VCaP (cell line): ENCODE data around the gene SEPTIN10.
"Not testable (repeated sequence)": the region's sequence is repeated elsewhere in the genome, so short reads cannot be mapped to it uniquely, and the experiment has no call there.

ENCODE experiments used
- H3K27ac ChIP-seq: fragments of 450-650 bp; 2 replicates; pipeline ENCODE4 v1.5.1; 2017
- CTCF ChIP-seq: fragments of 450-650 bp; conservative IDR thresholded peaks from 2 replicates; pipeline ENCODE4 v1.5.1; 2017; ENCODE audit warnings: mild to moderate bottlenecking, moderate library complexity

The SEPTIN10 gene

DNA sequence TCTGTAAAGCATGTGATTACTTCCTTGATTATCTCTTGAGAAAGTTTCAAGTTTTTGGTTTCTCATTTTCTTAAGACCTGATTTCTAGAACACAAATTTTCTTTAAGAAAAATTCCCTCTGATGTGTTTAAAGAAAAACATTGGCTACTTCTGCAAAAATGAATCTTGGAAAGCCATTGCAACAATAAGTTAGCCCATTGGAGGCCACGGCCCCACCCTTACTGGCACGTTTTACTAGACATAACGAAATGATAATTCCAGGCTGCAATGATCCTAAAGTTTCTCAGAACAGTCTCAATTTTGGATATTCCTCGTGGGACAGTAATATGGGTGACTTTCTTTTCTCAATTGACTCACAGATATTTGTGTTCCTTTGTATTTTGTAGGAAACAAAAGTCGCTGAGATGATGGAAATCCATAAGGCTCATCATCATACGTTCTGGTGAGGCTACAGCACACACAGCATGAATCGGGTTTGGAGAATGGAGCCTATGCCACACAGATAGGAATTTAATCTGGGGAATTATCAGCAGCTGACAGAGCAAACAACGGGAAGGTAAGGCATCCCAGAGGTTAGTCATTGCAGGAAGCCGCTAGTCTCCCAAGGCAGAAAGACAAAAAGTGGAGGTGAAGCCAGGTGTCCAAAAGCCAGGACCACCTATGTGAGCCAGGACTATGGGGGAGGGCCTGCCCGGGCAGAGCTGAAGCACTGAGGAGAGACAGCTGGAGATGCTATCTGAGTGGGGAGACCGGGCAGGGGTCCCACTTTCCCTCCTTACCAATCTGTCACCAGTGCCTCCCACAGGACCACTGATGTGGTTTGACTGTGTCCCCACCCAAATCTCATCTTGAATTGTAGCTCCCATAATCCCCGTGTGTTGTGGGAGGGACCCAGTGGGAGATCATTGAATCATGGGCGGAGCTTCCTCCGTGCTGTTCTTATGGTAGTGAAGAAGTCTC, 36.2 kb upstream of the SEPTIN10 start:
- TF ChIP-seq CTCF: no peak
- no peak overlapping the region for H3K27ac ChIP-seq

DNA sequence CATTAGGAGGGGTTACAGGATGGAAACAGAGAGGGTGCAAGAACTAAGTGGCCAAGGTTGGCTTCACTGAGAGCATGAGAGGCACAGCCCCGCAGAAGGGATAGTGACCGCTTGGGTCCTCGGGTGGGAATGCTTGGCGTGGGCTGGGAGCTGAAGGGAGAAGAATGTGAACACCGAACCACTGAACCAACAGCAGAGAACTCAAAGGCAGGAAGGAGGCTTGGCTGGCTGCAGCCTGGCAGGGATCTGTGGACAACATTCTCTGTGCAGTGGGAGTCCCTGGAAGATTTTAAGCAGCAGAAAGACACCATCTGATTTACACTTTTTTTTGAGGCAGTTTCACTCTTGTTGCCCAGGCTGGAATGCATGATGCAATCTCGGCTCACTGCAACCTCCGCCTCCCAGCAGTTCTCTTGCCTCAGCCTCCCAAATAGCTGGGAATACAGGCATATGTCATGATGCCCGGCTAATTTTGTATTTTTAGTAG, 34.3 kb upstream of the SEPTIN10 start:
- no peak for TF ChIP-seq CTCF
- no peak overlapping the region for H3K27ac ChIP-seq

DNA sequence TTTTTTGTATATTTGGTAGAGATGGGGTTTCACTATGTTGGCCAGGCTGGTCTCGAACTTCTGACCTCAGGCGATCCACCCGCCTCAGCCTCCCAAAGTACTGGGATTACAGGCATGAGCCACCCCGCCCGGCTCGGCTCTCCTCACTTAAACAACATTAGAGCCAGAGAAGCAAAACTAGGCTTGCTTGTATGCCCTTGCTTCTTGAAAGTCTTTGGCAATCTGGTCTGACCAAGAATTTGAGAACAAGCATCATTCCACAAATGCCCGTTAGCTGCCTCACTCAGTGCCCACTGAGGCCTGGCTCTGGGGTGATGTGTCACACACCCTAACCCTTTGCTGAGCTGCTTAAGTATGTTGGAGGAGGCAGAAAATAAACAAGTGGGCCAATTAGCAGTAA, 33.9 kb upstream of the SEPTIN10 start:
- H3K27ac ChIP-seq: no peak overlapping the region
- TF ChIP-seq CTCF: no peak

- TF ChIP-seq CTCF: no peak
- H3K27ac ChIP-seq: no peak overlapping the region
Measured at GRCh38 chr2:109646961-109647360, 33.2 kb upstream of the SEPTIN10 start.

DNA sequence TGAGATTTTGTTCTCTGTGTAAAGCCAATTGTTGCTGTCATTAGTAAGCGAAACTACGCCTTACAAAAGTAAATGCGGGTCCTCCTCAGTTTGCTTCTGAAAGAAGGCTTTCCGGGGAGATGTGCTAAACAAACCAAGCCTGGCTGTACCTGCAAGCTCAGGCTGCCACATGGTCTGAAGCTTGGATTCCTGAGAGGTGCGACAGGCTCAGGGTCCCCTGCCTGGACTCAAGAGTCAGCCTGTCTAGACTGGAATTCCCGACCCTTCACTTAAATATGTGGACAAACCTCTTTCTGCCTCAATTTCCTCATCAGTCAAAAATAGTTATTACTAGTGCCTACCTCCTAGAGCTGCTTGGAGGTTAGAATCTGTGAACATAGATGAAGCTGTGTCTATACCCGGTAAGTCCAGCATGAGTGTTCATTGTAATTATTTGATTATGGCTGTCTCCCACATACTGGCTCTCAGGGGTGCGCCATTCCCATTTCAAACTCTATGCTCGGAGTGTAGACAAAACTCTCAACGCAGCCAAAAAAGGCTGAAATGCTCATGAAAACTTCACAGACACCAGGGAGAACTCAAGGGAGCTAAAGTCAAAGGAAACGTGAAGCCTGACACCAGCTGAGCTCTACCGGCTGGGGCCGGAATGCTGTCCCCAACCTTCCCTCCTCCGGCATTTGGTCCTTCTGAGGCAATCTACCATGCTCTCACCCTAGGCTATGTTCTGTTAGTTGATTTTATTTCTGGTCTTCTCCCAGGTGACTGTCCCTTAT, 31.8 kb upstream of the SEPTIN10 start:
- H3K27ac ChIP-seq: peak overlapping the region; percentile 87
- no peak for TF ChIP-seq CTCF

DNA sequence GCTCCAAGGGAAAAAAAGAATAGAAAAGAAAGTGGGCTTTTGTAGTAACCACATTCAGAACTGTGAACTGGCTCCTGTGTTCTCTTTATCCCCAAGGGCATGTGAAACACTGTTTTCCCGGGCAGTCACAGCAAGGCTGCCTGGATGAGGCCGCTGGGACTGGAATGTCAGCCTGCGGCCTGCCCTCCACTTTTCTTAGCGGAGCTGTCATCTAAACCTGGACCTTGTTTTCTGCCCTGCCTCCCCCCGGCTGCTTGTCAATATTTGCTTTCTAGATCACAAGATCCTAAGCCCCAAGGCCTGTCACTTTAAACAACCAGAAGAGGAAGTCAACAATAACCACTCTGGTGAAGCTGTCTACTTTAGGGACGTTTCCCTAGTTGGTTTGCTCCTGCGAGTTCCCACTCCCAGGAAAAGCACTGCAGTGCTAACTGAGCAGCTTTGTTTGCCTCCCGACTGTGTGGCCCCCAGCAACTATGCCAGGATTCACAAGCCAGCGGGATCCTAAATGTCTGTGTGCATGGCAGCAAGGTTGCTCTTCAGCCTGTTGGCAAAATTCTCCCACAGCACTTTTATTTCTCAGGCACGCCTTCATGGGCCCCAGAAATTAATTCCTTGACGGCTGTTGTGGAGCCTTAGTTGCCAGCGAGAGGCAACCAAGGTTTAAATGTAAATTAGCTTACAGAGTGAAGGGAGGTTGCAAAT, 31.0 kb upstream of the SEPTIN10 start:
- H3K27ac ChIP-seq: peak overlapping the region; percentile 87
- no peak for TF ChIP-seq CTCF

- H3K27ac ChIP-seq: not testable (repeated sequence)
Measured at GRCh38 chr2:109640000-109640399, 26.2 kb upstream of the SEPTIN10 start.
